Brain microvascular endothelial cell (primary cell): ENCODE measurements around the gene PIGO.
A peak's percentile ranks its signal among the peaks of the same experiment; 100 is the strongest.

Experiments used
- DNase-seq: peaks from one replicate; pipeline ENCODE4 v3.0.0-alpha.2; 2020
- H3K27ac ChIP-seq: fragments of 250-450 bp; sonication (Bioruptor Pico); 2 replicates; pipeline ENCODE4 v1.5.1; 2020; ENCODE audit warnings: mild to moderate bottlenecking, moderate library complexity
- H3K27me3 ChIP-seq: fragments of 250-450 bp; sonication (Bioruptor Pico); replicated peaks from 2 replicates; pipeline ENCODE4 v1.5.1; 2020; ENCODE audit warnings: mild to moderate bottlenecking
- H3K36me3 ChIP-seq: fragments of 250-450 bp; sonication (Bioruptor Pico); replicated peaks from 2 replicates; pipeline ENCODE4 v1.5.1; 2020; ENCODE audit warnings: mild to moderate bottlenecking
- H3K4me3 ChIP-seq: 2 replicates; pipeline ENCODE4 v1.5.1; 2011; ENCODE audit warnings: low read depth, mild to moderate bottlenecking, control low read depth, low read length, moderate library complexity
- CTCF ChIP-seq: IDR thresholded peaks from 2 replicates; pipeline ENCODE4 v1.5.1; 2011; ENCODE audit warnings: low read depth, mild to moderate bottlenecking, moderate library complexity, low read length, control low read depth, inconsistent platforms; ENCODE audit errors: missing control alignments
- in situ Hi-C: cut with HindIII; loops from 2 replicates; pipeline ENCODE4 v1.10.0; 2017; ENCODE audit warnings: low sequenced_read_pairs, low pct_ligation_motif_present

PIGO gene

GRCh38 chr9:35072461-35073278, 23.7 kb downstream of the PIGO start, which contains the start of gene VCP:
Gene VCP (minus strand): TSS chr9:35072625. CDS start chr9:35072353, 272 bp downstream.
- peaks cover 11% of the 10 kb centered on the region for H3K36me3 ChIP-seq
- H3K27me3 ChIP-seq = no peaks in the 10 kb centered on the region
- TF ChIP-seq CTCF = no peak
- peak within 1 kb of the TSS; percentile 90 for H3K4me3 ChIP-seq
- H3K27ac ChIP-seq = peak within 1 kb of the TSS; percentile 97
- in situ Hi-C loops = no loop called here
- DNase-seq = peak; percentile 99

- no peaks in the 10 kb centered on the region for H3K27me3 ChIP-seq
- H3K4me3 ChIP-seq = peak overlapping the region; percentile 90
- TF ChIP-seq CTCF = peak; percentile 11
- peak overlapping the region; percentile 97 for H3K27ac ChIP-seq
- peaks cover 19% of the 10 kb centered on the region for H3K36me3 ChIP-seq
- DNase-seq = peak; percentile 71
- in situ Hi-C loops = no loop called here
Observed at GRCh38 chr9:35071814-35072460, 24.5 kb downstream of the PIGO start.

GRCh38 chr9:35070823-35071813, 25.3 kb downstream of the PIGO start:
- peak overlapping the region; percentile 90 for H3K4me3 ChIP-seq
- H3K36me3 ChIP-seq = peaks cover 26% of the 10 kb centered on the region
- peak; percentile 9 for DNase-seq
- H3K27ac ChIP-seq = peak overlapping the region; percentile 97
- in situ Hi-C loops = no loop called here
- no peak for TF ChIP-seq CTCF
- no peaks in the 10 kb centered on the region for H3K27me3 ChIP-seq

DNA sequence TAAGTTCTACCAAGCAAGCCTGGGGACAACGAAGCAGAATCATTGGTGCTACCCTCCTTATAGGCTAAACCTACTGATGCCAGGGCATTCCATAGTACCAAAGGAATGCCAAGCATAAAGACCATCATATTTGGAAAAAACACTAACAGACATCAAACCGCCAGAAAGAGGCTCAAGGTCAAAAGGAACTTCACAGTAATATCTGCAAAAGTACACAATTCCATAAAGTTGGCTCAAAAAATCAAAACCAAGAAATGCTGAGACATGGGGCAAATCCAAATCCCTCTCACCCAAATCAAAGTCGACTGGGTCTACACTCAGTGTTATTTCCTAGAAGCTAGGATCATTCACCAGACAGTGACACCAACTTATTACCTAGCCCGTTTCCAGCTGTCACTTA, 27.4 kb downstream of the PIGO start:
- no peak overlapping the region for H3K27ac ChIP-seq
- peaks cover 47% of the 10 kb centered on the region for H3K36me3 ChIP-seq
- in situ Hi-C loops = no loop called here
- H3K27me3 ChIP-seq = no peaks in the 10 kb centered on the region
- no peak overlapping the region for H3K4me3 ChIP-seq
- TF ChIP-seq CTCF = no peak
- DNase-seq = no peak

DNA sequence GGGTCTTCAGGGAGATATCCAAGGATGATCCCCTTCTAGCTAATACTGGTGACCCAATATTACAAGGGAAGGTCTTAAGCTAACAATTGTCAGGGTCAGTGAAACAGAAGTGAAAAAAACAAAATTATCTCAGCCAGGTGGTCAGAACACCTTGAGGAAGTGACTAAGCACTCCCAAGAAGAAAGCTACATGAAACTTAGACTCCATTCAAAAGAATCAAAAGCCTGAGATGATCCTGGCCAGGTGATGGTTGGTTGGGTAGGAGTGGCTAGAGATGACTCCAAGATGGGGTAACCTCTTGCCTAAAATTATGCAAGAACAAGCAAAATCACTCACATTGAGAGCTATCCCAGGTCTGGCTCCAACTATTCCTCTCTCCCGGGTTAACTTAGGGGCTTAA, 29.3 kb downstream of the PIGO start:
- no peak for DNase-seq
- no peak overlapping the region for H3K4me3 ChIP-seq
- H3K27me3 ChIP-seq = no peaks in the 10 kb centered on the region
- in situ Hi-C loops = no loop called here
- TF ChIP-seq CTCF = no peak
- H3K36me3 ChIP-seq = peaks cover 66% of the 10 kb centered on the region
- no peak overlapping the region for H3K27ac ChIP-seq
